ENCODE measurements around the gene ADH1B. TPM values are rescaled to one million over a fixed set of nuclear protein-coding genes. Genes with fewer than 3 reads are reported as not detected.

Gene ADH1B
- total RNA-seq, 1 experiment from 2014 or later, result not detected

Other genes starting within 250 kb of the ADH1B start
- 82.6 and 85.5 TPM in 2 replicates for gene ADH5, start 232.6 kb downstream of the ADH1B start, total RNA-seq (2014; rRNA removed; shearing (Covaris generic))
- gene ADH4, start 177.1 kb downstream of the ADH1B start, total RNA-seq (2014; rRNA removed; shearing (Covaris generic)), result not detected in 2 replicates
- 0.13 and 0.47 TPM in 2 replicates for gene ADH6, start 102.2 kb downstream of the ADH1B start, total RNA-seq (2014; rRNA removed; shearing (Covaris generic))
- gene ADH1A, start 30.4 kb downstream of the ADH1B start, total RNA-seq (2014; rRNA removed; shearing (Covaris generic)), result not detected in 2 replicates
- 2.7 and 5.9 TPM in 2 replicates for gene ADH1C, start 31.3 kb upstream of the ADH1B start, total RNA-seq (2014; rRNA removed; shearing (Covaris generic))
- gene ADH7, start 113.9 kb upstream of the ADH1B start, total RNA-seq (2014; rRNA removed; shearing (Covaris generic)), result not detected in 2 replicates
- gene C4orf17, start 189.6 kb upstream of the ADH1B start, total RNA-seq (2014; rRNA removed; shearing (Covaris generic)), result not detected in 2 replicates
- gene TRMT10A, start 242.6 kb upstream of the ADH1B start, total RNA-seq (2014; rRNA removed; shearing (Covaris generic)), result 2.5 and 3.3 TPM in 2 replicates

Data from HT-29 (cell line).